ENCODE results near the gene PLXNA4.

PLXNA4 gene

DNA sequence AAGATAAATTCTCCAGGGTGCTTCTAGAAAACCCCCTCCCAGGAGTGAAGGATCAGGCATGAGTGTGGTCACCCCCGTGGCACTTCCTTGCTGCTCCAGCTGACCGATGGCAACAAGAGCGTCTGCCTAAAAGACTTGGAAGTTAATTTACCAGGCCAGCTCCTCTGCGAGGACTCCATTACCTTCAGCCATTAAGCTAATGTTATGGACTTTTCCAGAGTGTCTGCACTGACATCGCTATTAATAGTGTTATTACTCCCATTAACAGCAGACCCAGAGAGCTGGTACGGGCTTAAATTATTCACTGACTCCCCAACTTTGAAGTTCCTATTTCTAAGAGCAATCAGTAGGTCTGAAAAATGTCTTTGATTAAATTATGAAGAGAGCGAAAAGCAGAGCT is 345.8 kb downstream of the PLXNA4 start:
- ChIA-PET POLR2A (ENCODE audit: low non-redundant PET) (no interaction called here), CTCF (no interaction called here)
- no peak overlapping the region for H3K27ac ChIP-seq
- TF ChIP-seq, protein P1, sequence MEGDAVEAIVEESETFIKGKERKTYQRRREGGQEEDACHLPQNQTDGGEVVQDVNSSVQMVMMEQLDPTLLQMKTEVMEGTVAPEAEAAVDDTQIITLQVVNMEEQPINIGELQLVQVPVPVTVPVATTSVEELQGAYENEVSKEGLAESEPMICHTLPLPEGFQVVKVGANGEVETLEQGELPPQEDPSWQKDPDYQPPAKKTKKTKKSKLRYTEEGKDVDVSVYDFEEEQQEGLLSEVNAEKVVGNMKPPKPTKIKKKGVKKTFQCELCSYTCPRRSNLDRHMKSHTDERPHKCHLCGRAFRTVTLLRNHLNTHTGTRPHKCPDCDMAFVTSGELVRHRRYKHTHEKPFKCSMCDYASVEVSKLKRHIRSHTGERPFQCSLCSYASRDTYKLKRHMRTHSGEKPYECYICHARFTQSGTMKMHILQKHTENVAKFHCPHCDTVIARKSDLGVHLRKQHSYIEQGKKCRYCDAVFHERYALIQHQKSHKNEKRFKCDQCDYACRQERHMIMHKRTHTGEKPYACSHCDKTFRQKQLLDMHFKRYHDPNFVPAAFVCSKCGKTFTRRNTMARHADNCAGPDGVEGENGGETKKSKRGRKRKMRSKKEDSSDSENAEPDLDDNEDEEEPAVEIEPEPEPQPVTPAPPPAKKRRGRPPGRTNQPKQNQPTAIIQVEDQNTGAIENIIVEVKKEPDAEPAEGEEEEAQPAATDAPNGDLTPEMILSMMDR (conservative IDR thresholded peaks at IDR 0.05; ENCODE audit: low read depth): no peak
- no peak for DNase-seq (ENCODE audit: low spot score)

DNA sequence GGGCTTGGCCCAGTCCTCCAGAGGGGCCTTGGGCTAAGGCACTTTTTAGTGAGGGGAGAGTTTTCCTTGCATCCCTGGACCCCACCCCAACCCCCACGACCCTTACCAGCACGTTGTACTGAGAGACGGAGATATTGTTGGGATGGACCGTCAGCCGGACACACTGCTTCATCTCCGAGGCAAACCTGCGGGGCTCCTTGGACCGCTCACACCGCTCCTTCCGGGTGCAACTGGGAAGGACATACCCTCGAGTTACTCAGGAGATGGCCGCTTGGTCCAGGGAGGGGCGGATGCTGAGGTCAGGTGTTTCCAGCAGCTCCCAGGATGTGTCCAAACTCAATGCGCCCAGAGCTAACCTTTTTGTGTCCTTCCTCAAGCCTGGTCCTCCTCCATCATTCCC is 348.0 kb downstream of the PLXNA4 start:
- CTCF ChIA-PET: no interaction called here
- TF ChIP-seq, protein P1 (conservative IDR thresholded peaks at IDR 0.05; ENCODE audit: low read depth): no peak

DNA sequence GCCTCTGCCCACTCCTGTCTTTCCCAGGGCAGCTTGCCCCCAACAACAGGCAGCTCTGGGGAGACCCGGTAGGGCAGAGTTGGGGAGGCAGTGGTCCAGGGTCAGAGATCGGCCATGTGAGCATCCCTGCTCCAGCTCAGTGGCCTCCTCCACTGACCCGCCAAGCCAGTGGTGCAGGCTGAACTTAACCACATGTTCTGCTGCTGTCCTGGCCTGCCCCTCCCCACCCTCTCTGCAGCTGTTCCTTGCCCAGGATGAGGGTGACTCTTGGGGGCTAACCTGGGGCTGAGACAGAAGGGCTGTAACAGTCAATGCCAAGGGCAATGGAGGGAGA is 349.3 kb downstream of the PLXNA4 start:
- ChIA-PET POLR2A (ENCODE audit: low non-redundant PET) (no interaction called here), CTCF (interaction anchor here (0.7 kb wide), 1 partner anchor 281 kb away, joined by 3 read pairs; no protein-coding TSS in a partner anchor)
- TF ChIP-seq, protein P1 (conservative IDR thresholded peaks at IDR 0.05; ENCODE audit: low read depth): no peak

More for the DNA sequence above, 348.0 kb downstream of the PLXNA4 start:
- POLR2A ChIA-PET (ENCODE audit: low non-redundant PET): no interaction called here
- DNase-seq (ENCODE audit: low spot score): no peak
- no peak overlapping the region for H3K27ac ChIP-seq

DNA sequence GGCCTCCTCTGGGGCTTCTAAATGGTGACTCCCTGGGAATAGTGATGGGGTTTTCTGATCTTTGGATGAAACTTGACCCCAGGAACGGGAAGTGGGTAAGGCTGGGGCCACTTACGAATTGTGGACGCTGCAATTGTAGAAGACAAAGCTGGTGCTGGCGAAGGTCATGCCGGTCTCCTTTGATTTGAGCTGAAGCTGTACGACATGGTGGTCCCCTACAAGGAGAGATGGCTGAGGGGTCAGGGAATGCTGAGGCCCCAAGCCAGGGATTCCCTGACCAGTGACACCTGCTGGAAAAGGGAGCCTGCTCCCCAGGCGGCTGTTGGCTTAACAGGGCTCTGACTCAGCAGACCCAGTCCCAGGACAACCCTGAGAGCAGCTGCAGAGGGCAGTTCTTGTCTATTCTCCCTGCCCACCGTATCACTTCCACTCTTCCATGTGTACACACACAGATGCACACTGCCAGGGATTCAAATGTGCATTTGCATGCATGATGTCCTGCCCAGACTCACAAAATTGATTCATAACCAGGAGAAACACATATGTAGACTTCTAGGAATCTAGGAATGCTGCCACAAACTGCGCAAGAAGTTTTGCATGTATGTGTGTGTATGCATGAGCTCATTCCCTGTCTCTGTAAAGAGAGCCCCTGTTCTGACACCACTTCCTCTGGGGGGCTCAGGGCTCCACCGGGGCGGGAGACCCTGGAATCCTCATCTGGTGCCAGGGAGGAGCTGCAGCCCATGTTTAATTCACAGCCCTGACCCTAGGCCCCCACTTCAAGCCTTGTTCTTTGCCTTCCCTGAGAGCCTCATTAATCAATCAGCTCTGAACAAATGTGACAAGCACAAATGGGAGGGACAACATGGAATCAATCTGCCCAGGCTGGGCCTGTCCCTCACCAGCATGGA is 350.0 kb downstream of the PLXNA4 start:
- no peak for DNase-seq (ENCODE audit: low spot score)
- TF ChIP-seq, protein P1 (conservative IDR thresholded peaks at IDR 0.05; ENCODE audit: low read depth): no peak
- POLR2A ChIA-PET (ENCODE audit: low non-redundant PET): no interaction called here
- CTCF ChIA-PET: no interaction called here
- no peak overlapping the region for H3K27ac ChIP-seq

More for the DNA sequence above, 349.3 kb downstream of the PLXNA4 start:
- no peak overlapping the region for H3K27ac ChIP-seq
- no peak for DNase-seq (ENCODE audit: low spot score)

DNA sequence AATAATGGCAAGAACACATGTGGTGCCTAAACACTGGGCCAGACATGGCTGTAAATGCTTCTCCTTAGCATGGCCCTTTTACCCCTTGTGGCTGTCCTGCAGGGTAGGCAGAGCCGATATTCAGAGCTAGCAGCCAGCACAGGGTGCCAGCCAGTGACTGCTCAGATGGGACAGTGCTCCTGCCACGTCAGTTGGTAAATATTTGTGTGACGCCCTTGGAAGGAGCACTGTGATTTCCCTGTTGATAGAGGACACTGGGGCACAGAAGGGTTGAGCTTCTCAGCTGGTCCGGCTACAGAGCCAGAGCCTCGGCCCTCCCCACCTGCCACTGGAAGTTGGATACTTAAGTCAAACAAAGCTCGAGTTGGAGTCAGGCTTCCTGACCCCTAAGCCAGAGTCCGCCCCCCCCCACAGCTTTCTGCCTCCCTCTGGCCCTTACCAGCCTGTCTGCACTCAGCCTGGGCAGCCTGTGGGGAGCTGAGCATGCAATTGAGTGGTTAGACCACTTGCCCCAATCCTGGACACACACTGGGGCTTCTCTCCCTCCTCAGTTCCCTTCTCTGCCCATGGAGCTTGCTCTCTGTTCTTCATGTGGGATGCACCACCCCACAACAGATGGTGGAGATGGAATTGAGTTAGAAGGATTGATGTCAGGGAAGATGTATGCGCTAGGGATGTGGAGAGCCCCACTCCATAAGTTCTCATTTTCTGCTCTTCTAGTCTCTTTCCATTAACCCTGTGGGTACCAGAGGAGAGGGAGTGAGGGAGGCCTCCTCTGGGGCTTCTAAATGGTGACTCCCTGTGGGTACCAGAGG is 350.8 kb downstream of the PLXNA4 start:
- TF ChIP-seq, protein P1 (conservative IDR thresholded peaks at IDR 0.05; ENCODE audit: low read depth): no peak
- H3K27ac ChIP-seq: no peak overlapping the region
- ChIA-PET CTCF (interaction anchor here (0.6 kb wide), 1 partner anchor 483 kb away, joined by 4 read pairs; no protein-coding TSS in a partner anchor), POLR2A (ENCODE audit: low non-redundant PET) (no interaction called here)
- DNase-seq (ENCODE audit: low spot score): no peak

DNA sequence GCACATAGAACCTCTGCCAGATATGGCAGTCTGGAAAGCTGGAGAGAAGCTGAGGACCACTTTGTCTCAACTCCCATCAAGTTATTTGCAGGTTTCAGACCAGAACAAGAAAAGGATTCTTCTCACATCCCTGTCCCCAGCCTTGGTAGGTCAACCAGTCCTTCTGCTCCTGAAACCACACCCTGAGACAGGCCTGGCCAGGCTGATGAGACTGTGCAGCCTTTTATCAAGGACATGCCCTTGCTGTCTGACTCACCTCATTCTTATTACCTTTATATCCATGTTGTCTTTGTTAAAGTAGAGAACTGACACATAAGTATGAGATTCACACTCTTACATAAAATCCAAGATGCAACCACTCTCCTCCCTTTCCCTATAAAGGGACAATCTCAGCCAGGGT is 354.9 kb downstream of the PLXNA4 start:
- DNase-seq (ENCODE audit: low spot score): no peak
- CTCF ChIA-PET: interaction anchor here (0.5 kb wide), 1 partner anchor 8 kb away, joined by 4 read pairs; no protein-coding TSS in a partner anchor
- TF ChIP-seq, protein P1 (conservative IDR thresholded peaks at IDR 0.05; ENCODE audit: low read depth): no peak
- no peak overlapping the region for H3K27ac ChIP-seq
- POLR2A ChIA-PET (ENCODE audit: low non-redundant PET): no interaction called here
